NCI-H2081 (cell line): Measurements from ENCODE around the gene ZCCHC18.

Source experiments
- DNase-seq, 2 experiments: peaks; one replicate each; lab custom pipeline; 2025; lab: John Stamatoyannopoulos, UW

The ZCCHC18 gene

GRCh38 chrX:104134583-104135261, 22.4 kb downstream of the ZCCHC18 start:
- no peak for DNase-seq

DNA sequence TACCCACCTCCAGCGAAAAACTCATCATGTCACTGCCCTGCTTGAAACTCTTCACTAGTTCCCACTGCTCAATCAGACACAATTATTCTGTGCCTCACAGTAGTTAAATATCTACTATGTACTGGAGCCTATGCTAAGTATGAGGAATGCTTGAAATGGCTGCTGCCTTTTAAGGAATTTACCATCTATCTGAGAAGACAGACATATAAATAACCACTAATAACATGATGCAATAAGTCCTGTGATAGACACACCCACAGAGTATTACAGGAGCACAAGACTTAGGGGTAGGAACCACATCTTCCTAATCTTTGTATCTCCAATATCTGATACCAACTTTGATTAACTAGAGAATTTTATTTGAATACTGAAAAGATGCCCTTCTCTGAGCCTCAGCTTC, 23.4 kb downstream of the ZCCHC18 start:
- DNase-seq, result no peak

DNA sequence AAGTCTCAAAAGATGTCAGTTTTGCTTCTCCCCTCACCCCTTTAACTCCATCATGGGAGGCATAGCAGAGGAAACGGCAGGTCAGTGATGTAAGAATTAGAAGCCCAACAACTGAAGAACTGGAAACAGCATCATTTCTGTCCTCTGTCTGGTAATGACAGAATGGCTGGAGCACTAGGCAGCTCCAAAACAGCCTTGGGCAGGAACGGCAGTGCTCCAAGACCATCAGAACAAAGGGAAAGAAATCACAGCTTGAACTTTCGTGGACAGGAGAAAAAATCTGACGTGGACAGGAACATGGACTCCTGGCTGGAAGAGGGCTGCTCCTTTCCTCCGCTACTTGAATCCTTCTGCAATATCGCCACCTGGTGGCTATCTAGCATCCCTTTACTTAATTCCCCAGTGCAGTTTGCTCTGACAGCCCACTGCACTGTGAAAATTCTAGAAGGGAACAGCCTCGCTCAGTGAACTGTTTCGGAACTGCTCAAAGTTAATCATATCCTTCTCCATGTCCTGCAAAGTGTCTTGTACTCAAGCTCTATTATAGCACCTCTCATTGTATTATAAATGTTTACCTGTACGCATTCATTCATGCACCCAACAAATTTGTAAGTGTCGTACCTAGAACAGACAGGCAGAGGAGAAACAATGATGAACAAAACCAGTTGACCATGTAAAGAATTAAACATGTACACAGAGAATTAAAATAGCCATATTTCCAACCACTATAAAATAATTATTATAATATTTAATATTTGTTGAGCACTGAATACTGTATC, 24.1 kb downstream of the ZCCHC18 start:
- DNase-seq, result peak; percentile 90

DNA sequence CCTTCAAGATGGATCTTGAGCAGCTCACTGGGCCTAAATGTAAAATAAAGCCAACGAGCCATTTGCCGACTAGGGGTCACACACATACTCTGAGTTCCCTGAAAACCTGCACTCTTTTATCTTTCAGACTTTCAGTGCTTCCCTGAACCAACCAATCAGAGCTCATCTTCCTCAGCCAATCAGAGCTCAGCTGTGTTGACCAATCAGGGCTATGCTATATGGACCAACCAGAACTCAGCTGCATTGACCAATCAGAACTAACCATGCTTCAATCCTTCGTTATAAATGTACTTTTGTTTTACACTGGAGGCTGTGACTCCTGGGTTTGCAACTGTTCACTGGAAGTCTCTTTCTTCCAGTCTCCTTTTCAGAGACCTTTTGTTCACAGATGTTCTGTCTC, 25.2 kb downstream of the ZCCHC18 start:
- no peak for DNase-seq

DNA sequence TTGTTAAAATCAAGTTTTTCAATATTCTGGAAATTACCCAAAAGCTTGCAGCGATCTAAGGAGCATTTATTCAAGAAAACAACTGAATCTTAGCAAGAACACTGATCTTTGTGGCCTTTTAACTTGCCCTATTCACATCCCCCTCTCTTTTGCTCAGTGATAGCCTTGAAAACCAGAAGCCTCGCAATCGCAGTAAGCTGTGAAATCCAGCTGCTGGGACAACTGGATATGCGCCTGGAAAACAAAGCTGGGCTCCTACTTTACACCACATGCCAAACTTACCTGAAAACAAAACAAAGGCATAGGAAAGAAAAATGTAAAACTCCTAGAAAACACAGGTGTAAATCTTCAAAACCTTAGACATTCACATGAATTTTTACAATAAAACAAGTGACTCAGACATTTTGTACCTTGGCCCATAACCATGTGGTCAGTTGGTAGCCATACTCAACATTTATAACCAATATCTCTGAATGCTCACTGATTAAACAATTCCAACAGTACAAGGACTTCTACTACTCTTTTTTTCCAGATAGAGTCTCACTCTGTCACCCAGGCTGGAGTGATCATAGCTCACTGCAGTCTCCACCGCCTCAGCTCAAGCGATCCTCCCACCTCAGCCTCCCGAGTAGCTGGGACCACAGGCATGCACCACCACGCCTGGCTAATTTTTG, 28.9 kb downstream of the ZCCHC18 start:
- no peak for DNase-seq

- no peak for DNase-seq
These were observed 38.7 kb downstream of the ZCCHC18 start for GRCh38 chrX:104151037-104151436.

DNA sequence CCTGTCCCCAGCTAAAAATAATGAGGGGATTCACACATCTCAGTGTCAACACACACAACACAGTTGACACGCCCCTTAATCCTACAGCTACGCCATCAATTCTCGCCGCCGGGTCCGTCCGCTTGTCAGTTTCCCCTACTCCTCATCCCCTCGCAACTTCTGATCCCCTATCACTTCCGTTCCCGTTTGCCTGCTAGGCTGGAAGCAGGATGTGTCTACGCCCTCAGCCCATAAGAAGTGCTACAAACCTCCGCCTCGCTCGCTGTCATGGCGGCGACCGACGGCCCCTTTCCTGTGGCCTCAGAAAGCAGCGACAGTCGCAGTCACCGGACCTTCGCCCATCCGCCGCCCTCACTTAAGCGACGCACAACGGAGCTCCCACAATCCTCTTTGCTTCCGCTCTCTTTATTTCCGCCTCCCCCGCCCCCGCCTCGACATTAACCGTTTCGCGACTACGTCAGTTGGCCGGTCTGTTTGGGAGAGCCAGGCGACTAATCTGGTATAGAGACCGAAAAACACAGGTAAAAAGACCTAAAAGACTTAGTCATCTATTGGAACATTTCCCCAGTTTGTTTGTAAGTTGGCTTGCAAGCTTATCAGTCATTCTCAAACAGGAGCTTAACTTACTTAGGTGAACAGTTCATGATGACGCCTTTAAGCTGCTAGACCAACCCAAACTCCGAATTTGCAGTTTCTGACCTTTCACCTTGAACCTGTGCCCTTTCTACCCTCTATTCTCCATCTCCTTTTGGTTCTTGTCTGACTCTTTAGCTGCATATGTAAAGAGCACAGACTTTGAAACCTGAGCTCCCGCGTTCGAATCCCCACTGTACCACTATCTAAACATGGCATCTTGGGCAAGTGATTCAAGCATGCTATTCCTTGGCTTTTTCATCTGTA, 44.6 kb downstream of the ZCCHC18 start, which contains the start of gene SLC25A53:
Gene SLC25A53, minus strand, starts transcription at position 380 of the 900 bp plus-strand sequence. CDS start 51,752 bp downstream, outside the sequence.
- peak; percentile 92 to 96 for DNase-seq
